Esophagus squamous epithelium (tissue), 4 donors: ENCODE results near the gene EIF2B4.

Source experiments
- CTCF ChIP-seq, 6 experiments: fragments of 450-650 bp in 4 of 6; fragments of 200-600 bp in 2 of 6; sonication (generic) in 2 of 6; IDR thresholded peaks; one replicate each; pipeline ENCODE4 v1.5.1; 2016 to 2019; ENCODE audit warnings: antibody characterized with exemption in 6 of 6, mild to moderate bottlenecking in 4 of 6, moderate library complexity in 4 of 6
- POLR2A ChIP-seq, 4 donors: fragments of 450-650 bp; IDR thresholded peaks; one replicate each; pipeline ENCODE4 v1.6.1; 2017; ENCODE audit warnings: antibody characterized with exemption in 4 of 4, mild to moderate bottlenecking in 4 of 4, moderate library complexity in 3 of 4

GRCh38 chr2:27372937-27373336 lies 2.8 kb upstream of the EIF2B4 start:
- no peak for TF ChIP-seq CTCF (IDR thresholded peaks at IDR 0.05)
- TF ChIP-seq POLR2A (IDR thresholded peaks at IDR 0.05), result no peak
